ENCODE data around the gene MEOX2.

The MEOX2 gene

DNA sequence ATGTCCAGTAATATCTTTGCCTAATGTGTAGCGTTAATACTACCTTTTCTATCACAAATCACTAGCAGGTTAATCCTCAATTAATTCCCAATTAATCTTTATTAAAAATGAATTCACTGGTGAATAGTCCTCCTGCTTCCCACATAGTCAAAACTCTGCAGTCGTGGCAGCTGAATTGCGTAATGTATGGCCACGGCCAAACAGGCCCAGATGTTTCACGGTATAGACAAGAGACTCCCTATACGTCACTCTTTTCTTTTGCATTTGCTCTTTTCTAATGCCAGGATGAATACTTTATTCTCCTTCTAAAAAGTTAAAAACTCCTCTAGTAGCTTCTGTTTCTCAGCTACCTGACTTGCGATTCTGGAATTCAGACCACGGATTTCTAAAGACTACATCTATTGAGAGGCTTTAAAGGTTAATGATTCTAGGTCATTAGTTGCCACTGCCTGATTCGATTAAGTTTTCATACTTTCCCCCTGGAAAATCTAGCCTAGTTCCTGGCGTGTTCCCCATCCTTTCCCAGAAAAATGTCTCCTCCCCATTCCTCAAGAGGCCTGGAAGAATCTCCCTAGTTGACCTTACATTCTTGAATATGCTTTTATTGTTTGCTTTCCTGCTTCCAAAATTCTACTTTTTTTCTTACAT, 16.9 kb downstream of the MEOX2 start:
- H3K27ac ChIP-seq, result no peak overlapping the region
- no peak for DNase-seq (ENCODE audit: low spot score)

DNA sequence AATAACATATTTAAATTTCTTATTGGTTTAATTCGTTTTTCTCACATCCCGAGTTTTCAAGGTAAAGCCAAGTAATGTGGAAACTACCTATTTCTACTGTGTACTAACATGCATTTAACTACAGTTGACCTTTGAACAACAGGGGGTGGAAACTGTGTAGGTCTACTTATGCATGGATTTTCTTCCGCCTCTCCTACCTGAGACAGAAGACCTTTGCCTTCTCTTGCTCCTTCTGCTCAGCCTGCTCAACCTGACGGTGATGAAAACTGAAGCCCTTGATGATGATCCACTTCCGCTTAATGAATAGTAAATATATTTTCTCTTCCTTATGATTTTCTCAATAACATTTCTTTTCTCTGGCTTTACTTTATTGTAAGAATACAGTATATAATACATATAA, 18.5 kb downstream of the MEOX2 start:
- H3K4me3 ChIP-seq, result no peak overlapping the region
- no peak for DNase-seq (ENCODE audit: low spot score)
- no peak overlapping the region for H3K27ac ChIP-seq
- TF ChIP-seq, protein P1, sequence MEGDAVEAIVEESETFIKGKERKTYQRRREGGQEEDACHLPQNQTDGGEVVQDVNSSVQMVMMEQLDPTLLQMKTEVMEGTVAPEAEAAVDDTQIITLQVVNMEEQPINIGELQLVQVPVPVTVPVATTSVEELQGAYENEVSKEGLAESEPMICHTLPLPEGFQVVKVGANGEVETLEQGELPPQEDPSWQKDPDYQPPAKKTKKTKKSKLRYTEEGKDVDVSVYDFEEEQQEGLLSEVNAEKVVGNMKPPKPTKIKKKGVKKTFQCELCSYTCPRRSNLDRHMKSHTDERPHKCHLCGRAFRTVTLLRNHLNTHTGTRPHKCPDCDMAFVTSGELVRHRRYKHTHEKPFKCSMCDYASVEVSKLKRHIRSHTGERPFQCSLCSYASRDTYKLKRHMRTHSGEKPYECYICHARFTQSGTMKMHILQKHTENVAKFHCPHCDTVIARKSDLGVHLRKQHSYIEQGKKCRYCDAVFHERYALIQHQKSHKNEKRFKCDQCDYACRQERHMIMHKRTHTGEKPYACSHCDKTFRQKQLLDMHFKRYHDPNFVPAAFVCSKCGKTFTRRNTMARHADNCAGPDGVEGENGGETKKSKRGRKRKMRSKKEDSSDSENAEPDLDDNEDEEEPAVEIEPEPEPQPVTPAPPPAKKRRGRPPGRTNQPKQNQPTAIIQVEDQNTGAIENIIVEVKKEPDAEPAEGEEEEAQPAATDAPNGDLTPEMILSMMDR (IDR thresholded peaks at IDR 0.05), result no peak

More for the DNA sequence above, 16.9 kb downstream of the MEOX2 start:
- H3K4me3 ChIP-seq, result no peak overlapping the region
- TF ChIP-seq, protein P1 (IDR thresholded peaks at IDR 0.05), result no peak

DNA sequence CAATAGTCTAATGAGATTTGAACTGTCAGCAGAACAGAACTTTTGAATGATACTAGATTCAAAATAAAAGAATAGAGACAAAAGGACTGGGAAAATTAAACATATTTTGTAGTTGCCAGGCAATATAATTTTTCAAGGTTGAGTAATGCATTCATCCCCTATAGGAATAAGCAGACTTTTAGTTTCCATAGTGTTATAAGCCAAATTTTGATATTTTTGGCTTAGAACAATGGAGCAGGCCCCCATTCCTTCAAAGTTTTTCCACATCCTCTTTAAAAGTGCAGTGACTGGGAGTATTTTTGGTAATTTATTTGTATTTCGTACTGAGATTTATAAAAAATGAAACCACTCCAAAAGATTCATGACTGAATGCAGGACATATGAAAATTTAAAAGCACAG, 24.0 kb downstream of the MEOX2 start:
- Histone ChIP-seq H3K27ac (no peak overlapping the region), H3K4me3 (no peak overlapping the region)
- DNase-seq (ENCODE audit: low spot score), result no peak

DNA sequence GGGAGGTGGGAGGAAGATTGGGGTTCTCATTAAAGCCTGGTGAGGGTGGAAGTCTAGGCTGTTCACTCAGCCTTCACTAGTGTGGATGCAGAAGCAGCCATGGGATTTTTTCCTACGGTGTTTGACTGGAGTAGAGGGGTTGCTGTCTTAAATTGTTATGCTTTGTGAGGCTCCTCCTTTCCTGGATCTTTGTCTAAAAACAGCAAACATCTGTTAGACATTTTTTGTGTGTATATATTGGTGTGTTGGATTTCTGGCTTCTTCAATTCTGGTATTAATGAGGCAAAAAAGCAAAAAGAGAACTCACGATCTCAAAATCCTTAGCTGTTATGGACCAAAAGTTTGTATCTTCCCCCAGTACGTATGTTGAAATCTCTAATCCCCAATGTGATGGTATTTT, 28.2 kb downstream of the MEOX2 start:
- TF ChIP-seq, protein P1 (IDR thresholded peaks at IDR 0.05), result no peak
- Histone ChIP-seq H3K27ac (no peak overlapping the region), H3K4me3 (no peak overlapping the region)
- no peak for DNase-seq (ENCODE audit: low spot score)

More for the DNA sequence above, 24.0 kb downstream of the MEOX2 start:
- TF ChIP-seq, protein P1 (IDR thresholded peaks at IDR 0.05), result no peak

DNA sequence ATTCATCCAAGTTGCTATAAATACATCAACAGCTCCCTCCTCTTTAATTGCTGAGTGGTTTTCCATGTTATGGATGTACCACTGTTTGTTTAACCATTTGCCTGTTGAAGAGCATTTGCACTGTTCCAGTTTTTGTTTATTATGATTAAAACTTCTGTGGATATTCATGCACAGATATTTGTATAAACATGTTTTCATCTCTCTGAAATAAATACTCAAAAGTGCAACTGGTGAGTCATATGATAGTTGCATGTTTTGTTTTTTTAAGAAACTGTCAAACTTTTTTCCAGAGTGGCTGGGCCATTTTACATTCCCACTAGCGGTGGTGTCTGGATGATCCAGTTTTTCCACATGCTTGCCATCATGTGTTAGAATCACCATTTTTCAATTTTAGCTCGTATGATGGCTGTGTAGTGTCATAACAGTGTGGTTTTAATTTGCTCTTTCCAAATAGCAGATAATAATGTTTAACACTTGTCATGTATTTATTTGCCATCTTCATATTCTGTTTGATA, 33.6 kb downstream of the MEOX2 start:
- H3K27ac ChIP-seq, result no peak overlapping the region
- TF ChIP-seq, protein P1 (IDR thresholded peaks at IDR 0.05), result no peak

DNA sequence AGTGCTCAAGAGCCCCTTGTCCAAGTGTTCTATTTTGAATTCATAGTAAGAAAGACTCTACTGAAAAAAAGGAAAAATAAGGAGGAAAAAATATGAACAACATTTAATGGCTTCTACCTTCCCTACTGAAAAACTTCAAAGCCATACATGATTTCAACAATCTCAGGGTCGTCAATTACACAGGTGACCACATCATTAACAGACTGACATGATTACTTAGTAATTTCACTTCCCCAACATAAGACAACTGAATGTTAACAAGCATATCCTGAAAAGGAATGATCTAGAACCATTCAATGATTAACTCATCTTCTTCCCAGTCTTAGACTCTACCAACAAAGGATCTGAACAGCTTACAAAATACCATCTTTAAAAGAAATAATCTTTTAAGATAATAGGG, 34.8 kb downstream of the MEOX2 start:
- no peak overlapping the region for H3K27ac ChIP-seq
- no peak for DNase-seq (ENCODE audit: low spot score)
- H3K4me3 ChIP-seq, result no peak overlapping the region
- TF ChIP-seq, protein P1 (IDR thresholded peaks at IDR 0.05), result no peak

More for the DNA sequence above, 33.6 kb downstream of the MEOX2 start:
- no peak overlapping the region for H3K4me3 ChIP-seq
- DNase-seq (ENCODE audit: low spot score), result no peak

DNA sequence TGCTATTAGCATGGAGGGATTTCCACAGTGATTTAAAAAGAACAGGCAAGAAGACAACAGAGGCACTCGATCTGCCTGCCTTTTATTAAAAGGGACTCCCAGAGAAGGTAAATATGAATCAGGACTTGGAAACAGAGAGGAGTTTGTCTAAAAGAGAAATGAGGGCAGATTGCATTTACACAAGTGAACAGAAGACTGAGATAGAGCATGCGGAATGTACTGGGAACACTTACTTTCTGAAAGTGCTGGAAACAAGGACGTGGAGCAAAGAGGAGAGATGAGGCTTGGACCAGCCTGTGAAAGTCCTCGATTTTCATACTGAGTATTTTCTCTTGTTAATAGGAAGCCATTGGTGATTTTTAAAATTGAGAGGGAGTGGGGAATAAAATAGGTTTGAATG, 35.7 kb downstream of the MEOX2 start:
- Histone ChIP-seq H3K4me3 (no peak overlapping the region), H3K27ac (no peak overlapping the region)
- no peak for DNase-seq (ENCODE audit: low spot score)
- TF ChIP-seq, protein P1 (IDR thresholded peaks at IDR 0.05), result no peak

Measured in coronary artery (tissue), 2 donors.